ENCODE results near the gene HDAC3.

DNA sequence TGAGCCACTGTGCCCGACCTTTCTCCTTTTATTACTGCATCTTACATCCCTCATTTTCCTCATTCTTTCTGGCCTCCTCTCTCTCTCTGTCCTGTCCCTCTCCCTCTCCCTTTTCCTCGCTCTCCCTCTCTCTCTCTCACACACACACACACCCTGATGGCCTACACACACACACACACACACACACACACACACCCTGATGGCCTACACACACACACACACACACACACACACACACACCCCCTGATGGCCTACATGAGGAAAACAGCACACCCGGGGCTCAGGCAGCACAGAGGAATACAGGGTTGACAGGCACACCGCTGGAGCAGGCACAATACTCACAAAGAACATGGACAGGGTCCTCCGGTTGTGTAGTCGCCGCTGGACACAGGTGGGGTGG is 18.4 kb upstream of the HDAC3 start:
- TF ChIP-seq, protein P1, sequence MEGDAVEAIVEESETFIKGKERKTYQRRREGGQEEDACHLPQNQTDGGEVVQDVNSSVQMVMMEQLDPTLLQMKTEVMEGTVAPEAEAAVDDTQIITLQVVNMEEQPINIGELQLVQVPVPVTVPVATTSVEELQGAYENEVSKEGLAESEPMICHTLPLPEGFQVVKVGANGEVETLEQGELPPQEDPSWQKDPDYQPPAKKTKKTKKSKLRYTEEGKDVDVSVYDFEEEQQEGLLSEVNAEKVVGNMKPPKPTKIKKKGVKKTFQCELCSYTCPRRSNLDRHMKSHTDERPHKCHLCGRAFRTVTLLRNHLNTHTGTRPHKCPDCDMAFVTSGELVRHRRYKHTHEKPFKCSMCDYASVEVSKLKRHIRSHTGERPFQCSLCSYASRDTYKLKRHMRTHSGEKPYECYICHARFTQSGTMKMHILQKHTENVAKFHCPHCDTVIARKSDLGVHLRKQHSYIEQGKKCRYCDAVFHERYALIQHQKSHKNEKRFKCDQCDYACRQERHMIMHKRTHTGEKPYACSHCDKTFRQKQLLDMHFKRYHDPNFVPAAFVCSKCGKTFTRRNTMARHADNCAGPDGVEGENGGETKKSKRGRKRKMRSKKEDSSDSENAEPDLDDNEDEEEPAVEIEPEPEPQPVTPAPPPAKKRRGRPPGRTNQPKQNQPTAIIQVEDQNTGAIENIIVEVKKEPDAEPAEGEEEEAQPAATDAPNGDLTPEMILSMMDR (conservative IDR thresholded peaks at IDR 0.05 in 1 of 2, IDR thresholded peaks at IDR 0.05 in 1 of 2; ENCODE audit: extremely low read depth in 1 of 2, insufficient read depth in 1 of 2, low read depth in 1 of 2, low read length in 2 of 2): no peak
- TF ChIP-seq EZH2 (IDR thresholded peaks at IDR 0.05; ENCODE audit: borderline replicate concordance, low read length): no peak
